Activated effector memory CD4-positive, alpha-beta T cell treated with Interleukin-2 at 50 U/mL for 16 hours (primary cell): ENCODE data around the gene RDM1.

Experiments used
- DNase-seq: peaks from one replicate; pipeline ENCODE4 v3.0.0-alpha.2; 2020

The RDM1 gene

GRCh38 chr17:35931794-35932425 is 1.3 kb upstream of the RDM1 start:
- no peak for DNase-seq

- no peak for DNase-seq
Measured at GRCh38 chr17:35927714-35928113, 2.9 kb downstream of the RDM1 start.

DNA sequence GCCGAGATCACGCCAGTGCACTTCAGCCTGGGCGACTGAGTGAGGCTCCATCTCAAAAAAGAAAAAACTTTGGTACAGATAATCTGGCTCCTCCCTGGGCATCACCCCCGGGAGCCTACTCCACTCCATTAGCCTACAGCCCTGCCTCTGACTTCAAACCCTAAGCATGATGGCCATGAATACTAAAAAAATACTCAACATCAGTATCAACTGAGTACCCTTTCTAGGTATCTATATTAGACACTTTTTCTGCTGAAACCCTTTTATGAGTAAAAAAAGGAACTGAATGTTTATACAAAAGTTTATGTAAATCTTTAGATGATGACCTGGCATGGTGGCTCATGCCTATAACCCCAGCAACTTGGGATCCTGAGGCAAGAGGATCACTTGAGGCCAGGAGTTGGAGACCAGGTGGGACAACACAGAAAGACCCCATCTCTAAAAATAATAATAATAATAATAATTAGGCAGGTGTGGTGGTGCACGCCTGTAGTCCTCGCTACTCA is 6.9 kb downstream of the RDM1 start:
- DNase-seq: no peak

DNA sequence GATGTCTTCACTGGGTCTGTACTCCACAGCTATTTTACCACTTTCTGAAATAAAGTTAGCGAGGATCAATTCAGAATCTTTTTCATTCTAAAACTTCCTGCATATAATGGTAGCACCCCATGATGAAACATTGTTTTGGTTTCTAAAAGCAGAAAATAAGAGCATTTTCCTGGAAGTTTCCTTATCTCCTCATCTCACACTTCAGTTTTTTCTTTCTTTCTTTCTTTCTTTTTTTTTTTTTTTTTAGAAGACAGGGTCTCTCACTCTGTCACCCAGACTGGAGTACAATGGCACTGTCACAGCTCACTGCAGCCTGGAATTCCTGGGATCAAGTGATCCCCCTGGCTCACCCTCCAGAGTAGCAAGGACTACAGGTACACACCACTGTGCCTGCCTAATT is 10.3 kb downstream of the RDM1 start:
- DNase-seq: no peak

- DNase-seq: no peak
Measured at GRCh38 chr17:35918665-35919064, 11.9 kb downstream of the RDM1 start.

- DNase-seq: no peak
Measured at GRCh38 chr17:35917519-35918213, 12.9 kb downstream of the RDM1 start.

DNA sequence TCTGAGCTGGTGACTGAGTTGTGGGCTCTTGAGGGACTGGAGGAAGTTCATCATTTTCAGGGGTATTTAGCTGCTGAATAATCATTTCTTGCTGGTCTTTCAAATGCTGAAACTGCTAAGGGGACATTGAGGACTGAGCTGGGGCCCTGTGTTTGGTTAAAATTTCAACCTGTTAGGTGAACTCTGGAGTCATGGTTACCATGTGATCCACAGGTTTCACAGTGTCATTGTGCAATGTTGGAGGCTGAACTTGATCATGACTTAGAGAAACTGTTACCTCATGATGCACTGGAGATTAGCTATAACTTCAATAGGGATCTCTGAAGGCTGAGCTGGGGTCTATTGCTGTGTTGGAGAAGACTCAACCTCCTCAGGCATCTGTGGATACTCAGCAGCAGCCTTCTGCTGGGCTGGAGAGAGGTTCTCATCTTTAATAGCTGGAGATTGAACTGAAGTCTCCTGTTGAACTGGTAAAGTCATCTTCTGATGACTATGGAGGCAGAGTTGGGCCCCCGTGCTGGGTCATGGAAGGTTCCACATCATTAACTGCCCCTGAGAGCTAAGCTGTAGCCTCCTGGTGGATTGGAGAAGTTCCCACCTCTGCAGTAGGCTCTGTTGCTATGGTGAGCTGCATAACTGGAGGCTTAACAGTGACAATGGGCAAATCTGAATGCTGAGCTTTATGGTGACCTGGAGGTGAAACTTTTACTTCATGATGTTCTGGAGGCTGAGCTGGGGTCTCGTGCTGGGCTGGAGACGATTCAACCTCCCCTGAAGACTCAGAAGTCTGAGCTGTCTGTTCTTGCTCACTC is 15.2 kb downstream of the RDM1 start:
- DNase-seq: no peak

- no peak for DNase-seq
Measured at GRCh38 chr17:35914354-35914753, 16.2 kb downstream of the RDM1 start.

DNA sequence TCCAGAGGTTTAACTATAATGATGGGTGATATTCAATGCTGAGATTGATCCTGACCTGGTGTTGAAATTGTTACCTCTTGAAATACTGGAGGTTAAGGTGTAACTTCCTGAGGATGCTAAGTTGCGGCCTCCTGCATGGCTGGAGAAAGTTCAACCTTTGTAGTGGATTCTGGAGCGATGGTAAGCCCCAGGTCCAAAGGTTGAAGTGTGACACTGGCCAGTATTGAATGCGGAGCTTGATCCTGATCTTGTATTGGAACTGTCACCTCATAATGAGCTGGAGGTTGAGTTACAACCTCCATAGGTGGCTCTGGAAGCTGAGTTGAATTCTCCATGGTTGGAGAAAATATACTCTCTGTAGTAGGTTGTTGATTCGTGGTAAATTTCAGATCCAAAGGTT is 17.0 kb downstream of the RDM1 start:
- no peak for DNase-seq

- no peak for DNase-seq
Measured at GRCh38 chr17:35912942-35913341, 17.6 kb downstream of the RDM1 start.

DNA sequence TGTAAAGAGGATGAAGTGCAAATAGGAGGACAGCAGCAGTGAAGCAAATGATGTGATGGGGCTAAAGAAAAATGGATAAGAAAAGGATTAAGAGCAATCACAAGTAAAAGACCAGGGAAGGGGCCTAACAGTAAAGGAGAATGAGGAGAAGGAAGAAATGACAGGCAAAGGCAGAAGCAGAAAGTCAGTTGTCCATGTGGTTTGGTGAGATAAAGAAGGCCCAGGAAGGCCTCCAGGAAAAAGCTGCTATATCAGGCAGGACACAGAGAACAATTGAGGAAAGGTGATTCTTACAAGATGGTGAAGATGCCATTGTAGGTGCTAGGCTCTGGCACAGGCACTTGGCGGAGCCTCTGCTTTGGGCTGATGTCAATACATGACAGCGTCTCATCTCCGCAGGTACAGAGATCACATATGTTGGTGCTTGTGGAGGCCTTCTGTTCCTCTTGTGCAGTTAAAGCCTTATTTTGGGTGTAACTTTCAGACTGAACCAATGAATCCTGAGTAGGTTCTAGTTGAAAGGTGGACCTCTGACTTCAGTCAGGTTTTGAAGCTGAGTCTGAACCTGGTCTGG is 18.1 kb downstream of the RDM1 start:
- no peak for DNase-seq

- DNase-seq: no peak
Measured at GRCh38 chr17:35909408-35909807, 21.2 kb downstream of the RDM1 start.

DNA sequence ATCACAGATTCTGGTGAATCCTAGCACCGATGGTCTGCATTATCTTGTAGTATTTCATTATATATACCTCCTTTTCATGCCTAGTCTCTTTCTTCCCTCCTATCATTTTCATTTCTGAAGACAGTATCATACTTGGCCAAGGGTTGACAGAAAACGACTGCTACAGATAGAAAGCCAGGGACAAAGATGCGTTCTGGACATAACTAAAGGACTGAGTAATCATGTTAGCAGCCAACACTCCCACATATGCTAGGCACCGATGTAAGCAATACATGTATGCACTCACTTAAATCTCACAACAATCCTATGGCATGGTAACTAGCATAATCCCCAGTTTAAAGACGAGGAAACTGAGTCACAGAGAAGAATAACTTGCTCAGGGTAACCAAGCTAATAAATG is 22.9 kb downstream of the RDM1 start:
- DNase-seq: no peak

DNA sequence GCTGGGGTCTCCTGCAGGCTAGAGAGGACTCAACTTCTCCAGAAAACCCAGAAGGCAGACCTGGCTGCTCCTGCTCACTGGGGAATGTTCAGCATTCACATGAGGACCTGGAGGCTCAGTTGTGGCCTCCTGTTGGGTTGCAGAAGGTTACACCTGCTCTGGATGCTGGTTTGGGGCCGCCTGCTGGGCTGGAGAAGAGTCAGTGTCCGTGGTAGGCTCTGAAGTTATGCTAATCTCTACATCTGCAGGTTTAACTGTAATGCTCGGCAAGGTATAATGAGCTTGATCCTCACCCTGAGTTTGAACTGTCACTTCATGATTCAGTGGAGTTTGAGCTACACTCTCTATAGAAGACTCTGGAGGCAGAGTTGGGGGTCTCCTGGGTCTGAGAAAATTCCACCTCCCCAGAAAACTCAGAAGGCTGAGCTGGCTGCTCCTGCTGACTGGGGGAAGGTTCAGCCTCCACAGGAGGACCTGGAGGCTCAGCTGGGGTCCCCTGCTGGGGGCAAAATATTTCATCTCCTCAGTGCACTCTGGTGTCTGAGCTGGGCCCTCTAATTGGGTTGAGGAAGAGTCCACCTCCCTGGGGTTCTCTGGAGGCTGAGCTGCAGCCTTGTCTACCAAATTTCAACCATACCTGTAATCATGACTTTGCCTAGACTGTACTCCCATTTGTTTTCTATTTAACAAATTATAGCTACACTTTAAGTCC is 23.5 kb downstream of the RDM1 start:
- DNase-seq: no peak

GRCh38 chr17:35906191-35906925 is 24.2 kb downstream of the RDM1 start:
- DNase-seq: no peak

- DNase-seq: no peak
Measured at GRCh38 chr17:35903451-35903850, 27.1 kb downstream of the RDM1 start.

GRCh38 chr17:35901631-35902175 is 28.9 kb downstream of the RDM1 start:
- no peak for DNase-seq

DNA sequence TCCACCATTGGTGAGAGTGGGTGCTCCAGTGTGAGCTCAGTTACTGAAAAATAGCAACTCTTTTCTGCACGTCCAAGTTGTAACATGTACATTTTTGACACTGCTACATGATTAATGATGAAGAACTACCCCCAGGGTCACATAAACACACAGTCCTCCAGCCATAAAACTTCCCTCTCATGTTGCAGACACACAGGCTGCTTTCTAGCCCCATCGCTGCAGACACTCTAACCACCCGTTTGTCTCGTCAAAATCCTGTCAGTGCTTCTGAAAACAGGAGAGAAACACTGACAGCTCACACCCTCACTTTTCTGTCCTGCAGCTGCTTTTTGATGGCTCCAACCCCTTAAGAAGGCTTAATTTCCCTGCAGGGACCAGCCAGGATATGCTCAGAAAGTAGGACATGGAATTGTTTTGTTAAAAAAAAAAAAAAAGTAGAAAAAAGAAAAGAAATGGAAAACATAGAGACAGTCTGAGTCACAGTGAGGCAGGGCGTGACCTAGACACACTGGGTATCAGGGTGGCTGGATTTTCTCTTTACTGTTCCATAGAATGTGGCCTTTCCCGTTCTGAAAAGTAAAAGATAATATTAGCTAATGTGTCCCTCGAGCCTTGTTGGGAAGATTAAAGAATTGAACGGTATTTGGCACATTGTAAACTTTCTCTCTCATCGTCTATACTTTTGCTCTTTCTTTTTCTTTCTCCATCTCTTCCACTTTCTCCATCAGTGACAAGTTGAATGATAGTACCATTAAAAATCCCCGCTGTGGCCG is 29.7 kb downstream of the RDM1 start:
- DNase-seq: no peak

- DNase-seq: no peak
Measured at GRCh38 chr17:35900280-35900679, 30.3 kb downstream of the RDM1 start.

DNA sequence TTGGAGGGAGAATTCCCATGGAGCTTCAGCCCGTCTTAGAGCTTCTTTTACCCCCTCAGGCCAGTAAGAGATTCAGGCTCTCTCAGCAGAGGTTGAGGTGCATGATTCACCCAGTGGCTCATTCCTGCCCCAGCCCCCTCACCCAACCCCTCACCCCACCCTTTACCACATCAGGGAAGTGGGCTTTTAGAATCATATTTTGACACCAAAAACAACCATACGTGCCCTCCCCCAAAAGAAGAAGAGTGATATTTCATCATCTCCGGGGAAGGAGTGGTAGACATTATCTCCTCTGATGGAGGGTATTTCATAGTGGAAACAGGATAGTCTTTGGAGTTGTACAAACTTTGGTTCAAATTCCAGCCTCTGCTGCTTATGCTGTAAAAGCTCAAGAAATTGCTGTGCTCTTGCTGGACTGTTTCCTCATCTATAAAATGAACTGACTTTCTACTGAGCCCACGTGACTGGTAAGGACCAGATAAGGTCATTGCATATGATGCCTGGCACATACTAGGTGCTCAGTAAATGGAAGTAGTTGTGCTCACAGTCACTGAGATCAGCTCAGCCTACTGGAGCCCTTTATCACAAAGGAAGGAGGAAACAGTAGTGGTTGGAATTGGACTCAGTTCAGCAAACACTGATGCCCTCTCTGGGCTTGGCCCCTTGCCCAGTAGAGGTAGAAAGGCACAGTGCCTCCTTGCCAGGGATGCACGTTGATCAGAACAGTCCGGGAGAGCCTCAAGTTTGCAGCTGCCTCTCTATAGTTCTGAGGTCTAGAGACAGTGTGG is 32.1 kb downstream of the RDM1 start:
- DNase-seq: no peak
